Liver (tissue), 3 donors: ENCODE results near the gene COQ2.
"Not testable (repeated sequence)": the region's sequence is repeated elsewhere in the genome, so short reads cannot be mapped to it uniquely, and the experiment has no call there.

Experiments used
- ATF3 ChIP-seq: IDR thresholded peaks from 2 replicates; pipeline ENCODE4 v1.6.1; 2016; ENCODE audit warnings: antibody characterized with exemption
- CTCF ChIP-seq: fragments of 150-350 bp; IDR thresholded peaks from 2 replicates; pipeline ENCODE4 v1.5.1; 2017; ENCODE audit warnings: improper control_type of control experiment, low read depth, low read length; ENCODE audit not compliant: missing input control
- EGR1 ChIP-seq, 2 donors: IDR thresholded peaks; 2 replicates each; pipeline ENCODE4 v1.6.1; 2016 to 2018; ENCODE audit warnings: antibody characterized with exemption in 2 of 2, low read depth in 2 of 2
- FOXA2 ChIP-seq: IDR thresholded peaks from 2 replicates; pipeline ENCODE4 v1.6.1; 2016; ENCODE audit warnings: antibody characterized with exemption
- GABPA ChIP-seq, 2 donors: IDR thresholded peaks in 1 of 2; conservative IDR thresholded peaks in 1 of 2; 2 replicates each; pipeline ENCODE4 v1.6.1; 2016; ENCODE audit warnings: antibody characterized with exemption in 2 of 2, mild to moderate bottlenecking in 1 of 2, moderate library complexity in 1 of 2
- HNF4G ChIP-seq: IDR thresholded peaks from 2 replicates; pipeline ENCODE4 v1.6.1; 2016; ENCODE audit warnings: antibody characterized with exemption
- RAD21 ChIP-seq, 2 donors: IDR thresholded peaks; 2 replicates each; pipeline ENCODE4 v1.6.1; 2016; ENCODE audit warnings: antibody characterized with exemption in 2 of 2, mild to moderate bottlenecking in 2 of 2
- RXRA ChIP-seq, 2 donors: IDR thresholded peaks; 2 replicates each; pipeline ENCODE4 v1.6.1; 2017 to 2018; ENCODE audit warnings: antibody characterized with exemption in 2 of 2, mild to moderate bottlenecking in 1 of 2
- SP1 ChIP-seq: IDR thresholded peaks from 2 replicates; pipeline ENCODE4 v1.6.1; 2018; ENCODE audit warnings: antibody characterized with exemption, mild to moderate bottlenecking
- TAF1 ChIP-seq: conservative IDR thresholded peaks from 2 replicates; pipeline ENCODE4 v1.6.1; 2016; ENCODE audit warnings: antibody characterized with exemption, mild to moderate bottlenecking
- YY1 ChIP-seq: IDR thresholded peaks from 2 replicates; pipeline ENCODE4 v1.6.1; 2016; ENCODE audit warnings: antibody characterized with exemption, mild to moderate bottlenecking
- ZBTB33 ChIP-seq: IDR thresholded peaks from 2 replicates; pipeline ENCODE4 v1.6.1; 2016; ENCODE audit warnings: antibody characterized with exemption
- donor health status: healthy.
- donor health status: healthy.

GRCh38 chr4:83234387-83234786, 50.2 kb downstream of the COQ2 start:
- TF ChIP-seq CTCF; SP1; RXRA (IDR thresholded peaks at IDR 0.05); RAD21 (IDR thresholded peaks at IDR 0.05); GABPA (IDR thresholded peaks at IDR 0.05 in 1 of 2, conservative IDR thresholded peaks at IDR 0.05 in 1 of 2); TAF1; ZBTB33; EGR1 (IDR thresholded peaks at IDR 0.05; ENCODE audit: low read depth in 2 of 2); YY1; FOXA2; ATF3; HNF4G: not testable (repeated sequence)
